SU-DHL-6 (cell line): Measurements from ENCODE around the gene ANKRD31.

Experiments
- H2AFZ ChIP-seq: fragments of 200-600 bp; sonication (generic); 2 replicates; pipeline ENCODE4 v1.6.1; 2014; ENCODE audit warnings: low read depth, mild to moderate bottlenecking, moderate library complexity, mixed read lengths, antibody characterized with exemption, low read length; ENCODE audit not compliant: severe bottlenecking
- H3F3A ChIP-seq: fragments of 200-600 bp; shearing (Covaris generic); 2 replicates; pipeline ENCODE4 v1.6.0; 2016; ENCODE audit warnings: antibody characterized with exemption, mild to moderate bottlenecking; ENCODE audit not compliant: insufficient read depth
- H3K27ac ChIP-seq: fragments of 200-600 bp; sonication (generic); 2 replicates; pipeline ENCODE4 v1.5.1; 2016; ENCODE audit warnings: low read depth, mild to moderate bottlenecking, low read length, moderate library complexity, mixed read lengths
- H3K27me3 ChIP-seq: fragments of 200-600 bp; sonication (generic), shearing (Covaris generic); 2 replicates; pipeline ENCODE4 v1.6.0; 2014; ENCODE audit warnings: mild to moderate bottlenecking, low read length
- H3K36me3 ChIP-seq: fragments of 200-600 bp; sonication (generic); 2 replicates; pipeline ENCODE4 v1.6.1; 2014; ENCODE audit warnings: mild to moderate bottlenecking, low read length, mixed read lengths
- H3K4me2 ChIP-seq: fragments of 300-600, 200-600 bp; shearing (Covaris generic), sonication (generic); 2 replicates; pipeline ENCODE4 v1.6.0; 2014; ENCODE audit warnings: low read length, low read depth, mild to moderate bottlenecking; ENCODE audit not compliant: poor library complexity, severe bottlenecking
- H3K4me3 ChIP-seq: fragments of 200-600 bp; sonication (generic); 2 replicates; pipeline ENCODE4 v1.5.1; 2014; ENCODE audit warnings: antibody characterized with exemption, low read length, mild to moderate bottlenecking, mixed read lengths; ENCODE audit not compliant: insufficient read depth, poor library complexity, severe bottlenecking
- H3K79me2 ChIP-seq: fragments of 200-600 bp; sonication (generic); 2 replicates; pipeline ENCODE4 v1.6.1; 2014; ENCODE audit warnings: mild to moderate bottlenecking, low read length, moderate library complexity; ENCODE audit not compliant: insufficient read depth
- H3K9ac ChIP-seq: fragments of 200-600 bp; sonication (generic); 2 replicates; pipeline ENCODE4 v1.7.0; 2014; ENCODE audit warnings: mild to moderate bottlenecking, low read length
- H3K9me2 ChIP-seq: fragments of 200-600 bp; sonication (generic); replicated peaks from 2 replicates; pipeline ENCODE4 v1.6.1; 2014; ENCODE audit warnings: low read length; ENCODE audit not compliant: insufficient read depth
- H3K9me3 ChIP-seq: fragments of 200-600 bp; sonication (generic); 2 replicates; pipeline ENCODE4 v1.6.1; 2014; ENCODE audit warnings: low read length, mixed read lengths; ENCODE audit not compliant: insufficient read depth
- H4K20me1 ChIP-seq: fragments of 200-600 bp; sonication (generic); 2 replicates; pipeline ENCODE4 v1.6.1; 2014; ENCODE audit warnings: low read depth, mild to moderate bottlenecking, antibody characterized with exemption, low read length, moderate library complexity, mixed read lengths
- CTCF ChIP-seq: fragments of 200-600 bp; sonication (generic); IDR thresholded peaks from one replicate; pipeline ENCODE4 v1.5.1; 2017; ENCODE audit warnings: antibody characterized with exemption, mild to moderate bottlenecking, low read length, moderate library complexity; ENCODE audit not compliant: insufficient read depth, poor library complexity, severe bottlenecking
- EZH2phosphoT487 ChIP-seq: fragments of 200-600 bp; sonication (generic), shearing (Covaris generic); conservative IDR thresholded peaks from 2 replicates; pipeline ENCODE4 v1.6.1; 2018; ENCODE audit warnings: mild to moderate bottlenecking, antibody characterized with exemption, low read length, moderate library complexity, mixed read lengths

ANKRD31 gene

GRCh38 chr5:75202935-75203334 is 33.7 kb downstream of the ANKRD31 start:
- no peak for TF ChIP-seq EZH2phosphoT487
- no peak for TF ChIP-seq CTCF
- H3K27me3 ChIP-seq, result no peaks in the 10 kb centered on the region

GRCh38 chr5:75200776-75201175 is 35.9 kb downstream of the ANKRD31 start:
- Histone ChIP-seq H3K9me2 (no peaks in the 10 kb centered on the region), H3K4me2 (no peak overlapping the region), H3K36me3 (no peaks in the 10 kb centered on the region), H3K4me3 (no peak overlapping the region), H3F3A (no peaks in the 10 kb centered on the region), H3K27ac (no peak overlapping the region), H3K79me2 (no peaks in the 10 kb centered on the region), H2AFZ (no peak overlapping the region), H4K20me1 (no peaks in the 10 kb centered on the region), H3K9me3 (no peaks in the 10 kb centered on the region), H3K9ac (no peak overlapping the region), H3K27me3 (no peaks in the 10 kb centered on the region)
- no peak for TF ChIP-seq EZH2phosphoT487
- no peak for TF ChIP-seq CTCF

More at GRCh38 chr5:75202935-75203334, 33.7 kb downstream of the ANKRD31 start:
- Histone ChIP-seq H3K36me3 (no peaks in the 10 kb centered on the region), H3K4me3 (no peak overlapping the region), H3K9me3 (no peaks in the 10 kb centered on the region), H3K27ac (no peak overlapping the region), H4K20me1 (no peaks in the 10 kb centered on the region), H3K9me2 (no peaks in the 10 kb centered on the region), H3K4me2 (no peak overlapping the region), H2AFZ (no peak overlapping the region), H3K9ac (no peak overlapping the region), H3F3A (no peaks in the 10 kb centered on the region), H3K79me2 (no peaks in the 10 kb centered on the region)

- Histone ChIP-seq H3K4me2 (no peak overlapping the region), H3K9ac (no peak overlapping the region), H3K27me3 (no peaks in the 10 kb centered on the region), H3K9me3 (no peaks in the 10 kb centered on the region), H3K4me3 (no peak overlapping the region), H4K20me1 (no peaks in the 10 kb centered on the region), H3F3A (no peaks in the 10 kb centered on the region), H3K36me3 (no peaks in the 10 kb centered on the region), H3K79me2 (no peaks in the 10 kb centered on the region), H3K27ac (no peak overlapping the region), H2AFZ (no peak overlapping the region), H3K9me2 (no peaks in the 10 kb centered on the region)
- TF ChIP-seq CTCF (no peak), EZH2phosphoT487 (no peak)
These were observed 36.7 kb downstream of the ANKRD31 start for GRCh38 chr5:75199946-75200345.
